HEK293 (cell line): Measurements from ENCODE around the gene KCNQ2.

ENCODE experiments used
- CTCF ChIP-seq: fragments of 450-650 bp; formaldehyde crosslinking; IDR thresholded peaks from 2 replicates; pipeline ENCODE4 v1.5.1; 2016; ENCODE audit warnings: missing biosample characterization, missing genetic modification characterization
- GLIS2 ChIP-seq: fragments of 450-650 bp; formaldehyde crosslinking; IDR thresholded peaks from 2 replicates; pipeline ENCODE4 v1.5.1; 2016; ENCODE audit warnings: missing biosample characterization, missing genetic modification characterization
- KLF16 ChIP-seq: fragments of 450-650 bp; formaldehyde crosslinking; IDR thresholded peaks from 2 replicates; pipeline ENCODE4 v1.5.1; 2017; ENCODE audit warnings: missing biosample characterization, missing genetic modification characterization
- ZNF19 ChIP-seq: fragments of 450-650 bp; formaldehyde crosslinking; IDR thresholded peaks from 2 replicates; pipeline ENCODE4; 2016; ENCODE audit warnings: missing biosample characterization, missing genetic modification characterization, low read depth
- ZNF426 ChIP-seq: fragments of 450-650 bp; formaldehyde crosslinking; IDR thresholded peaks from 2 replicates; pipeline ENCODE4 v1.5.1; 2017; ENCODE audit warnings: missing biosample characterization, missing genetic modification characterization, mild to moderate bottlenecking, inconsistent platforms, moderate library complexity

GRCh38 chr20:63384336-63384735, 88.1 kb downstream of the KCNQ2 start:
- no peak for TF ChIP-seq CTCF (tag by site-specific recombination)
- TF ChIP-seq KLF16: no peak
- no peak for TF ChIP-seq ZNF426 (tag by site-specific recombination)
- no peak for TF ChIP-seq GLIS2 (tag by site-specific recombination)
- TF ChIP-seq ZNF19 (tag by site-specific recombination): no peak
